Fibroblast of lung (primary cell): ENCODE data around the gene GNL1.

Experiments
- CTCF ChIP-seq, 2 donors: IDR thresholded peaks in 1 of 2; conservative IDR thresholded peaks in 1 of 2; 1 replicate in 1 of 2; 2 replicates in 1 of 2; pipeline ENCODE4 v1.5.1; 2011 to 2012; ENCODE audit warnings: low read length in 2 of 2, control low read depth in 1 of 2, inconsistent platforms in 1 of 2, low read depth in 1 of 2, mild to moderate bottlenecking in 1 of 2
- EZH2 ChIP-seq: IDR thresholded peaks from 2 replicates; pipeline ENCODE4 v1.5.1; 2012; ENCODE audit warnings: low read length, control low read depth, mild to moderate bottlenecking; ENCODE audit errors: missing control alignments

GRCh38 chr6:30542915-30543314, 13.4 kb downstream of the GNL1 start:
- TF ChIP-seq CTCF (conservative IDR thresholded peaks at IDR 0.05 in 1 of 2, IDR thresholded peaks at IDR 0.05 in 1 of 2; ENCODE audit: low read depth in 1 of 2, low read length in 2 of 2) (peak in 1 of 2 donors; percentile 2), EZH2 (no peak)
